ENCODE data around the gene NFIX.
"Not testable (repeated sequence)": the region's sequence is repeated elsewhere in the genome, so short reads cannot be mapped to it uniquely, and the experiment has no call there.

NFIX gene

GRCh38 chr19:12948612-12949362, 46.5 kb upstream of the NFIX start:
- no peak for TF ChIP-seq CTCF (IDR thresholded peaks at IDR 0.05; ENCODE audit: extremely low read depth, insufficient read depth, missing control alignments)
- no peak for DNase-seq (ENCODE audit: low spot score)
- in situ Hi-C loops (cut with MboI; ENCODE audit: low pct_unique_long_range_greater_than_20kb, low sequenced_read_pairs, unreplicated experiment), result no loop called here

GRCh38 chr19:12949363-12950283, 45.7 kb upstream of the NFIX start:
- DNase-seq (ENCODE audit: low spot score), result no peak
- in situ Hi-C loops (cut with MboI; ENCODE audit: low pct_unique_long_range_greater_than_20kb, low sequenced_read_pairs, unreplicated experiment), result no loop called here
- no peak for TF ChIP-seq CTCF (IDR thresholded peaks at IDR 0.05; ENCODE audit: extremely low read depth, insufficient read depth, missing control alignments)

- not testable (repeated sequence) for DNase-seq (ENCODE audit: low spot score)
Measured at GRCh38 chr19:12952050-12952449, 43.2 kb upstream of the NFIX start.

GRCh38 chr19:12952488-12953137, 42.7 kb upstream of the NFIX start:
- in situ Hi-C loops (cut with MboI; ENCODE audit: low pct_unique_long_range_greater_than_20kb, low sequenced_read_pairs, unreplicated experiment), result no loop called here
- TF ChIP-seq CTCF (IDR thresholded peaks at IDR 0.05; ENCODE audit: extremely low read depth, insufficient read depth, missing control alignments), result no peak
- DNase-seq (ENCODE audit: low spot score), result no peak

More at GRCh38 chr19:12952050-12952449, 43.2 kb upstream of the NFIX start:
- in situ Hi-C loops (cut with MboI; ENCODE audit: low pct_unique_long_range_greater_than_20kb, low sequenced_read_pairs, unreplicated experiment), result not testable (repeated sequence)

- no peak for TF ChIP-seq CTCF (IDR thresholded peaks at IDR 0.05; ENCODE audit: extremely low read depth, insufficient read depth, missing control alignments)
- in situ Hi-C loops (cut with MboI; ENCODE audit: low pct_unique_long_range_greater_than_20kb, low sequenced_read_pairs, unreplicated experiment), result no loop called here
- no peak for DNase-seq (ENCODE audit: low spot score)
Measured at GRCh38 chr19:12953138-12953798, 42.0 kb upstream of the NFIX start.

- in situ Hi-C loops (cut with MboI; ENCODE audit: low pct_unique_long_range_greater_than_20kb, low sequenced_read_pairs, unreplicated experiment), result no loop called here
- TF ChIP-seq CTCF (IDR thresholded peaks at IDR 0.05; ENCODE audit: extremely low read depth, insufficient read depth, missing control alignments), result no peak
- no peak for DNase-seq (ENCODE audit: low spot score)
Measured at GRCh38 chr19:12953799-12954611, 41.3 kb upstream of the NFIX start.
